Ovary (tissue), 3 donors: Measurements from ENCODE around the gene MYRF.

Experiments
- CTCF ChIP-seq, 3 donors: fragments of 450-650 bp in 2 of 3; fragments of 200-600 bp in 1 of 3; IDR thresholded peaks; one replicate each; pipeline versions ENCODE4 v1.5.1 to v1.8.0; 2016 to 2022; ENCODE audit warnings: antibody characterized with exemption in 3 of 3, mild to moderate bottlenecking in 1 of 3
- POLR2A ChIP-seq: fragments of 450-650 bp; IDR thresholded peaks from one replicate; pipeline ENCODE4 v1.6.1; 2017; ENCODE audit warnings: antibody characterized with exemption, mild to moderate bottlenecking, moderate library complexity
- donor health status: DM: no; HTN: no; CAD: no.

- TF ChIP-seq POLR2A (no peak), CTCF (IDR thresholded peaks at IDR 0.05) (no peak)
These were observed 62.0 kb downstream of the MYRF start for GRCh38 chr11:61814247-61814957.
